GM12874 (cell line): ENCODE data around the gene SRXN1.

Source experiments
- TF ChIP-seq, protein P1 (sequence below): IDR thresholded peaks from 2 replicates; pipeline ENCODE4 v1.5.1; 2011; ENCODE audit warnings: low read depth, mild to moderate bottlenecking, control low read depth, low read length, moderate library complexity; ENCODE audit not compliant: insufficient read depth

SRXN1 gene

DNA sequence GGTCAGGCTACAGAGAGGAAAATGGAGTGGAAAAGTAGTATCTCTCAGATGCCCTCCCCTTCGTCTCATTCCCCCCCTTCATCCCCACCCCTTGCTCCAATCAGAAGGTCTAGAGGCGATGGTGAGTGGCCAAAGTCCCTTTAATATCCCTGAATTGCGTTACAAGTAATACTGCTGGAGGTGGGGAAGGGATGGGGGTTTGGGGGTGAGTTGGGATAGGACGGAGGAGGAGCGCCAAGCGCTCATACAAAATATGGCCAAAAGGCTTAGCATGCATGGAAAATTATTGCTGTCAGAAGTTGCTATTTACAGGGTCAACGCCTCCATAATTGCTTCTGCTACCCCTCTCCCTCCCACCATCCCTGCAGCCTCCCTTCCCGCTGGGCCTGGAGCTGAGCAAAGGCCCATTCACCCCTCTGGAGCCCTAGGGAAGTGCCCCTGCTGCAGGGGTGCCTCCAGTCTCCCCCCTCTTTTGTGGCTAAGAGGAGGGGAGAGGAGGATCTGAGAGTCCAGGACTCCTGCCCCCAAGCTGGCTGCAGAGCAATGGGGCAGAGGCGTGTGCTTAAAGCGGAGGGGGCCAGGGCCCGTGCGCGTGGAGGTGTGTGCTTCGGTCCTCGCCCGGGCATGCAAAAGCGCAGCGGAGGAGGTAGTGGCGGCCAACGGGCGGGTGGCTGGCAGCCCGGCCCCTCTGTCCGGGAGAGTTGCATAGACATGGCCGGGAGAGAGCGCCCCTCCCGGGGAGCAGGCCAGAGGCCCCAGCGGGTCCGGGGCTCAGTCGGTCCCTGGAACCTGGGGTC is 8.7 kb upstream of the SRXN1 start:
- TF ChIP-seq, protein P1, sequence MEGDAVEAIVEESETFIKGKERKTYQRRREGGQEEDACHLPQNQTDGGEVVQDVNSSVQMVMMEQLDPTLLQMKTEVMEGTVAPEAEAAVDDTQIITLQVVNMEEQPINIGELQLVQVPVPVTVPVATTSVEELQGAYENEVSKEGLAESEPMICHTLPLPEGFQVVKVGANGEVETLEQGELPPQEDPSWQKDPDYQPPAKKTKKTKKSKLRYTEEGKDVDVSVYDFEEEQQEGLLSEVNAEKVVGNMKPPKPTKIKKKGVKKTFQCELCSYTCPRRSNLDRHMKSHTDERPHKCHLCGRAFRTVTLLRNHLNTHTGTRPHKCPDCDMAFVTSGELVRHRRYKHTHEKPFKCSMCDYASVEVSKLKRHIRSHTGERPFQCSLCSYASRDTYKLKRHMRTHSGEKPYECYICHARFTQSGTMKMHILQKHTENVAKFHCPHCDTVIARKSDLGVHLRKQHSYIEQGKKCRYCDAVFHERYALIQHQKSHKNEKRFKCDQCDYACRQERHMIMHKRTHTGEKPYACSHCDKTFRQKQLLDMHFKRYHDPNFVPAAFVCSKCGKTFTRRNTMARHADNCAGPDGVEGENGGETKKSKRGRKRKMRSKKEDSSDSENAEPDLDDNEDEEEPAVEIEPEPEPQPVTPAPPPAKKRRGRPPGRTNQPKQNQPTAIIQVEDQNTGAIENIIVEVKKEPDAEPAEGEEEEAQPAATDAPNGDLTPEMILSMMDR: no peak

DNA sequence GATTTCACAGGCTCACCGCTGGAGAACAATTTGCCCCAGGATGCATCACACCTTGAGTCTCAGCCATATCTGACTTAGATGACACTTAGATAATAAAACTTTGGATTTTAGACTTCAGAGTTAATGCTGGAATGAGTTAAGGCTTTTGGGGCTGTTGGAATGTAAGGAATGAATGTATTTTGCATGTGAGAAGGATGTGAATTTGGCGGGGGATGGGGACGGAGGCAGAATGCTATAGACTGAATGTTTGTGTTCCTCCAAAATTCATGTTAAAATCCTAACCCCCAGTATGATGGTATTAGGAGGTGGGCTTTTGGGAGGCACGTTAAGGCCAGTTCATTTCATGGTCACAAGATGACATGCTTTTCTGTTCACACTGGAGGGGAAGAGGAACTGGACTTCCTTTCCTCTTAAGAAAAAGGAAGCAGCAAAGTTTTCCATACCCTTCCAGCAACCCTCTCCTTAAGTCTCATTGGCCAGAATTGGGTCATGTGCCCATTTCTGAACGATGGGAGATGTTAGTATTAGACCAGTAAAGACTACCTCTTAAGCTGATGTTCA is 5.8 kb upstream of the SRXN1 start:
- TF ChIP-seq, protein P1: no peak

DNA sequence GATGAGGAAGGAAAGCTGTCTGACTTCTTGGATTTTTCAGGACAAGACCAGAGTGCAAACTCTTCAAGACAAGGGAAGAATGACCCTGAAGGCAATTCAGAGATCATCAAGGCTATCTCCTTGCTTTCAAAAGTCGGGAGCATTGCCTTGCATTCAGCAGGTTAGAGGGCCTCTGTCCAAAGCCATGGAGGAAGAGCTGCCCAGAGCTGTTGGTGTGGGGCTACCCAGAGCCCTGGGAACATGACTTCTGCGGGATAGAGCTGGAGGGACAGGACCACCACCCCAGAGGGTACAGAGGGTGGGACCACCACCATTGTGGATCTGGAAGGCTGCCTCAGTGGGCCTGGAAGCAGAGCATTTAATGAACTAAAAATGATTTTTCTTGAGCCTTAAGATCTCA is 5.2 kb upstream of the SRXN1 start:
- TF ChIP-seq, protein P1: no peak

DNA sequence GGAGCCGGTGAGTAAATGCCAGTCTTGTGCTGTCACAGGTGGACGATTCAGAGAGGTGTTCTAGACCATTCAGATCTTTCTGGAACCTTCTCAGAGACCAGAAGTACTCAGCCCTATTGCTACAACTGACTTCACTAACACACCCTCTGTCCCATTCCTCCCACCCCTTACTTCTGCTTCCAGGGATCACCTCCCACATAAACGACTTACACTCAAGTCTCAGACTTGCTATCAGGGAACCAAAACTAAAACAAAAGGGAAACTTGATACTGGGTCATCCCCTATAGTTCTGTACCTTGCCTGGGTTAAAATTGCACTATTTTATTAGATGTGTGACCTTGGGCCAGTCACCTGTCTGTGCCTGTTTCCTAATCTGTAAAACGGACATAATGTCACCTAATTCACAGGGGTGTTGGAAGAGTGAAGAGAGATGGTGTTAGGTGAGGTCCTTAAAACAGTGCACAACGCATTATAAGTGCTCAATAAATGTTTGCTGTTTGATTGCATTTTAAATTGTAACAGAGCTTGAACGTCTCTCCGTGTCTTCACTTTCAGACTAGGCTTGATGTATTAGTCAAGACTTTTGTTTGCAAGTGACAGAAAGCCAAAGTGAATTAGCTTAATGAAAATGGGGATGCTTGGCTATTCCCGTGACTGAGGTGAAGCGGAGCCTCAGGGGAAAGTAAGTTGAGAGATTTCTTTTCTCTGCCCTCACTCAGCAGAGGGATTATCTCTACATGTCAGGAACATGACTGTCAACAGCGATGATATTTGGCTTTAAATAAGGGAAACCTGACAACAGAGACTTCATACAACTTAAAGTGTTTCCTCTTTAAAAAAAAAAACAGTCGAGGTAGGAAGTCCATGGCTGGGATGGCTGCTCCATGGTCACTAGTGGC is 3.0 kb upstream of the SRXN1 start:
- TF ChIP-seq, protein P1: no peak

DNA sequence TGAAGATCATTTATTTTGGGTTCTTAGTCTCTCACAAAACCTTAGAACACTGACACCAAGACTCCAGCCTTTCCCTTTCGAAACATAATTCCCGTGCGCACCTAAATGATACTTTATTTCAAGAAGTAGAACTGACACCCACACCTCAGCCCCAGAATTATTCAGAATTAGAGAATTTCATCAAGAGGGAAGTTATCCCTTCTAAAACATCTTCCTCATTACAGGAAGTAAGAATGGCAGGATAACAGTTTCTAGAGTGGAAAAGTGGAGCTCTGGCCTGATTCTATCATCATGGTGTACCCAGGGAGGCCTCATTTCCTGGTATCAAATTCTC is 1.4 kb upstream of the SRXN1 start:
- TF ChIP-seq, protein P1: no peak

DNA sequence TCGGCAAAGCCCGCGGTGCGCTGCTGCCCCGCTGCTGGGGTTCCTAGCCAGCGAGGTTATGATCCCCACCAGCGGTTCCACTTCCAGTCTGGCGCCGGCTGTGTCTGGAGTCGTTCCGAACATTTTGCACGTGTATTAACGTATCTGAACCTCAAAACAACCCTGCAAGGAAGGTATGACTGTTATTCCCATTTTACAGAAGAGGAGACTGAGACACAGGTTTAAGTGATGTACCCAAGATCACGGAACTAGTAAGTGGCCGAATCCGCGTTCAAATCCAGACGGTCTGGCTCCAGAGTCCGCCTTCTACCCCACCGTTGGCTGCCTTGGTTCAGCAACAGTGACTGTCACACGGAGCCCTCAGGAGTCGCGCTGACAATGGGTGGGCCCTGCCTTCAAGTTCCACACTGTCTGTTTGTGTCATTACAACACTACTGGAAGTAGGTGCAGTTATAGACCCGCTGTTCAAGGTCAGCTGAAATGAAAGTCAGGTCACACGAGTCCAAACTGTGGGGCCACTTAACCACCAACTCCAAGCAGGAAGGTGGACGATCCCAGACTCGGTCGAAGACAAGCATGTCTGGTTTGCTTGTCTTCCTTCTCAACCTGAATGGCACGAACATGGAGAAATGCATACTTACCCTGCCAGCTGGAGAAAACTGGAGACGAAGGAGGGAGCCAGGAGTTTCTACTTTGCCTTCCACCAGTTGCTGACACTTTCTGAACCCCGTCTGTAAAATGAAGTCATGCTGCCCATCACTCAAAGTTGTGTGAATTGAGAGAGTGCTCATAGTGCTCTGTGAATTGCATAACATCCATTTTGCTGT is 803 bp upstream of the SRXN1 start:
- TF ChIP-seq, protein P1: no peak

DNA sequence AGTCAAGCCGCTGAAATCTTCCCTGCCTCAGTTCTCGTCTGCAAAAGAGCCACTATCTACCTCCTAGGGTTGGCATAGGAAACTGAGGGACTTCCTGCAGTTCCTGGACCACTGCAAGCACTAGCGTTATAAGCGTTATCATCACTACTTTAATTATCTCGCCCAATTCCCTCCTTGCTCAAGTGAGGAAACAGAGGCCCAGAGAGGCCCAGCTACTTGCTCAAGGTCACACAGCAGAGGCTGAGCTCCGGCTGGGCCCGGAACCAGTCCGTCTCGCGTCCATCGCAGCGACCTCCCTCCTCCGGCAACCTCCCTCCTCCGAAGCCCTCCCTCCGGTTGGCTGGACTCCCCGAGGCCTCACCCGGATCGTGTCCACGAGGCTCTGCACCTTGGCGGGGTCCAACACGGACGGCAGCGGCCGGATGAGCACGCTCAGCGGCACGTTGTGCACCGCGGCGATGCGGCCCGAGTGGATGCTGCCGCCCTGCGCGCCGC is 338 bp downstream of the SRXN1 start:
- TF ChIP-seq, protein P1: no peak
